Hepatocyte (in vitro differentiated cells): ENCODE results near the gene SLC25A18.

Experiments
- EZH2 ChIP-seq: fragments of 200-600 bp; sonication (generic); IDR thresholded peaks from 2 replicates; pipeline ENCODE4 v1.6.1; 2016; ENCODE audit warnings: antibody characterized with exemption, mild to moderate bottlenecking, borderline replicate concordance
- EZH2phosphoT487 ChIP-seq: fragments of 200-600 bp; sonication (generic); IDR thresholded peaks from one replicate; pipeline ENCODE4 v1.6.1; 2018; ENCODE audit warnings: antibody characterized with exemption, mild to moderate bottlenecking, low read depth, moderate library complexity; ENCODE audit not compliant: unreplicated experiment, severe bottlenecking
- TF ChIP-seq, protein P1 (sequence below): fragments of 200-600 bp; sonication (generic); IDR thresholded peaks from 2 replicates; pipeline ENCODE4 v1.5.1; 2016; ENCODE audit warnings: antibody characterized with exemption, mild to moderate bottlenecking; ENCODE audit not compliant: poor library complexity

- TF ChIP-seq, protein P1, sequence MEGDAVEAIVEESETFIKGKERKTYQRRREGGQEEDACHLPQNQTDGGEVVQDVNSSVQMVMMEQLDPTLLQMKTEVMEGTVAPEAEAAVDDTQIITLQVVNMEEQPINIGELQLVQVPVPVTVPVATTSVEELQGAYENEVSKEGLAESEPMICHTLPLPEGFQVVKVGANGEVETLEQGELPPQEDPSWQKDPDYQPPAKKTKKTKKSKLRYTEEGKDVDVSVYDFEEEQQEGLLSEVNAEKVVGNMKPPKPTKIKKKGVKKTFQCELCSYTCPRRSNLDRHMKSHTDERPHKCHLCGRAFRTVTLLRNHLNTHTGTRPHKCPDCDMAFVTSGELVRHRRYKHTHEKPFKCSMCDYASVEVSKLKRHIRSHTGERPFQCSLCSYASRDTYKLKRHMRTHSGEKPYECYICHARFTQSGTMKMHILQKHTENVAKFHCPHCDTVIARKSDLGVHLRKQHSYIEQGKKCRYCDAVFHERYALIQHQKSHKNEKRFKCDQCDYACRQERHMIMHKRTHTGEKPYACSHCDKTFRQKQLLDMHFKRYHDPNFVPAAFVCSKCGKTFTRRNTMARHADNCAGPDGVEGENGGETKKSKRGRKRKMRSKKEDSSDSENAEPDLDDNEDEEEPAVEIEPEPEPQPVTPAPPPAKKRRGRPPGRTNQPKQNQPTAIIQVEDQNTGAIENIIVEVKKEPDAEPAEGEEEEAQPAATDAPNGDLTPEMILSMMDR: no peak
- TF ChIP-seq EZH2phosphoT487 (no peak), EZH2 (no peak)
Measured at GRCh38 chr22:17566776-17567175, 3.5 kb downstream of the SLC25A18 start.
